Trophoblast cell (in vitro differentiated cells and primary cell): ENCODE measurements around the gene ATP9B.

Experiments
- DNase-seq, 2 donors: peaks; one replicate each; pipeline ENCODE4 v3.0.0-alpha.2; 2016
- H2AFZ ChIP-seq: 2 replicates; pipeline ENCODE4 v1.6.1; 2013; ENCODE audit warnings: low read length, moderate library complexity, mild to moderate bottlenecking; ENCODE audit not compliant: insufficient read depth, poor library complexity
- H2AK5ac ChIP-seq: 2 replicates; pipeline ENCODE4 v1.6.1; 2013; ENCODE audit warnings: mild to moderate bottlenecking, low read length
- H2BK120ac ChIP-seq: 2 replicates; pipeline ENCODE4 v1.6.1; 2013; ENCODE audit warnings: low read length, mild to moderate bottlenecking, moderate library complexity; ENCODE audit not compliant: insufficient read depth, poor library complexity
- H2BK12ac ChIP-seq: 2 replicates; pipeline ENCODE4 v1.6.1; 2013; ENCODE audit warnings: mild to moderate bottlenecking, low read length, moderate library complexity
- H2BK5ac ChIP-seq: 2 replicates; pipeline ENCODE4 v1.6.1; 2013; ENCODE audit warnings: low read length, low read depth, moderate library complexity, mild to moderate bottlenecking; ENCODE audit not compliant: poor library complexity
- H3K14ac ChIP-seq: 2 replicates; pipeline ENCODE4 v1.6.1; 2013; ENCODE audit warnings: mild to moderate bottlenecking, low read length
- H3K18ac ChIP-seq: 2 replicates; pipeline ENCODE4 v1.6.1; 2013; ENCODE audit warnings: mild to moderate bottlenecking, low read length
- H3K23ac ChIP-seq: 2 replicates; pipeline ENCODE4 v1.6.1; 2013; ENCODE audit warnings: low read length
- H3K27ac ChIP-seq: 2 replicates; pipeline ENCODE4 v1.5.1; 2013; ENCODE audit warnings: low read depth, mild to moderate bottlenecking, inconsistent platforms, low read length, moderate library complexity
- H3K27me3 ChIP-seq: 2 replicates; pipeline ENCODE4 v1.6.1; 2013; ENCODE audit warnings: inconsistent platforms, mild to moderate bottlenecking, low read length, moderate library complexity; ENCODE audit not compliant: insufficient read depth
- H3K36me3 ChIP-seq, 2 experiments: 1 replicate in 1 of 2; 2 replicates in 1 of 2; pipeline ENCODE4 v1.6.1; 2013; ENCODE audit warnings: low read length in 2 of 2, mild to moderate bottlenecking in 2 of 2, moderate library complexity in 1 of 2; ENCODE audit not compliant: insufficient read depth in 2 of 2, control insufficient read depth in 1 of 2
- H3K4ac ChIP-seq: 2 replicates; pipeline ENCODE4 v1.6.1; 2013; ENCODE audit warnings: low read depth, mild to moderate bottlenecking, low read length, moderate library complexity
- H3K4me1 ChIP-seq, 2 experiments: 1 replicate in 1 of 2; 2 replicates in 1 of 2; pipeline ENCODE4 v1.6.1; 2013; ENCODE audit warnings: low read length in 2 of 2, mild to moderate bottlenecking in 2 of 2, moderate library complexity in 1 of 2; ENCODE audit not compliant: insufficient read depth in 2 of 2, control insufficient read depth in 1 of 2
- H3K4me2 ChIP-seq: 2 replicates; pipeline ENCODE4 v1.6.1; 2013; ENCODE audit warnings: inconsistent platforms, mild to moderate bottlenecking, low read length, moderate library complexity
- H3K4me3 ChIP-seq: 2 replicates; pipeline ENCODE4 v1.5.1; 2013; ENCODE audit warnings: mild to moderate bottlenecking, low read depth, low read length, inconsistent platforms
- H3K79me1 ChIP-seq: one replicate; pipeline ENCODE4 v1.6.1; 2013; ENCODE audit warnings: low read length
- H3K79me2 ChIP-seq: 2 replicates; pipeline ENCODE4 v1.6.1; 2013; ENCODE audit warnings: low read length, mild to moderate bottlenecking; ENCODE audit not compliant: control insufficient read depth, insufficient read depth, poor library complexity
- H3K9ac ChIP-seq: 2 replicates; pipeline ENCODE4 v1.6.1; 2013; ENCODE audit warnings: mild to moderate bottlenecking, low read length
- H3K9me3 ChIP-seq: 2 replicates; pipeline ENCODE4 v1.6.1; 2013; ENCODE audit warnings: low read depth, mild to moderate bottlenecking, control low read depth, inconsistent platforms, low read length; ENCODE audit not compliant: insufficient read depth
- H4K12ac ChIP-seq: 2 replicates; pipeline ENCODE4 v1.6.1; 2013; ENCODE audit warnings: low read depth, mild to moderate bottlenecking, low read length, moderate library complexity
- H4K8ac ChIP-seq: 2 replicates; pipeline ENCODE4 v1.6.1; 2013; ENCODE audit warnings: low read depth, mild to moderate bottlenecking, low read length, moderate library complexity
- H4K91ac ChIP-seq: one replicate; pipeline ENCODE4 v1.6.1; 2013; ENCODE audit warnings: low read depth, mild to moderate bottlenecking, low read length, moderate library complexity
- WGBS: extraction: QIAGEN DNeasy Blood & Tissue Kit; methylation state at CpG from one replicate; pipeline ENCODE4 v1.1.7; 2013; ENCODE audit warnings: missing lambda C conversion rate; ENCODE audit not compliant: insufficient read length, insufficient coverage; ENCODE audit errors: extremely low coverage; 5-methylcytosine and 5-hydroxymethylcytosine counted together

Gene ATP9B

GRCh38 chr18:79258447-79258846 lies 189.3 kb downstream of the ATP9B start:
- Histone ChIP-seq H2BK12ac (no peak overlapping the region), H2AFZ (no peak overlapping the region), H3K36me3 (peaks cover 0 to 4% of the 10 kb centered on the region in 2 experiments), H3K4me2 (no peak overlapping the region), H2AK5ac (no peak overlapping the region), H3K79me1 (no peaks in the 10 kb centered on the region), H3K4me3 (no peak overlapping the region), H3K79me2 (no peaks in the 10 kb centered on the region), H4K91ac (no peak overlapping the region), H3K27ac (no peak overlapping the region), H3K27me3 (no peaks in the 10 kb centered on the region), H3K4ac (no peak overlapping the region), H3K4me1 (no peaks in the 10 kb centered on the region), H3K9me3 (no peaks in the 10 kb centered on the region), H3K18ac (no peak overlapping the region), H3K14ac (no peak overlapping the region), H3K23ac (no peak overlapping the region), H2BK120ac (no peak overlapping the region), H4K12ac (no peak overlapping the region), H3K9ac (no peak overlapping the region), H2BK5ac (no peak overlapping the region), H4K8ac (no peak overlapping the region)
- no peak for DNase-seq
- no CpG with 5 or more reads among the region's 4 CpGs for whole genome bisulfite sequencing

- H3K18ac ChIP-seq: no peak overlapping the region
- no peak overlapping the region for H3K4me3 ChIP-seq
- H4K8ac ChIP-seq: no peak overlapping the region
- no peak overlapping the region for H3K27ac ChIP-seq
- no peak overlapping the region for H3K9ac ChIP-seq
- H2BK120ac ChIP-seq: no peak overlapping the region
- WGBS: no CpG with 5 or more reads among the region's 2 CpGs
- no peak for DNase-seq
- peaks cover 0 to 4% of the 10 kb centered on the region in 2 experiments for H3K36me3 ChIP-seq
- no peak overlapping the region for H3K4ac ChIP-seq
- no peak overlapping the region for H4K91ac ChIP-seq
- H3K27me3 ChIP-seq: no peaks in the 10 kb centered on the region
- H3K4me1 ChIP-seq: no peaks in the 10 kb centered on the region
- H3K79me1 ChIP-seq: no peaks in the 10 kb centered on the region
- H3K79me2 ChIP-seq: no peaks in the 10 kb centered on the region
- no peak overlapping the region for H2AFZ ChIP-seq
- no peak overlapping the region for H4K12ac ChIP-seq
- H2BK5ac ChIP-seq: no peak overlapping the region
- H3K14ac ChIP-seq: no peak overlapping the region
- H2AK5ac ChIP-seq: no peak overlapping the region
- H2BK12ac ChIP-seq: no peak overlapping the region
- H3K9me3 ChIP-seq: no peaks in the 10 kb centered on the region
- H3K23ac ChIP-seq: no peak overlapping the region
- no peak overlapping the region for H3K4me2 ChIP-seq
Observed at GRCh38 chr18:79259218-79259617, 190.0 kb downstream of the ATP9B start.

GRCh38 chr18:79260023-79260422 lies 190.8 kb downstream of the ATP9B start:
- Histone ChIP-seq H3K9me3 (no peaks in the 10 kb centered on the region), H3K4ac (no peak overlapping the region), H4K8ac (no peak overlapping the region), H3K79me1 (no peaks in the 10 kb centered on the region), H3K4me2 (no peak overlapping the region), H3K9ac (no peak overlapping the region), H3K4me3 (no peak overlapping the region), H2BK120ac (no peak overlapping the region), H3K27ac (no peak overlapping the region), H2BK12ac (no peak overlapping the region), H4K91ac (no peak overlapping the region), H3K36me3 (no peaks in the 10 kb centered on the region), H3K27me3 (no peaks in the 10 kb centered on the region), H3K4me1 (no peaks in the 10 kb centered on the region), H4K12ac (no peak overlapping the region), H2AK5ac (no peak overlapping the region), H3K23ac (no peak overlapping the region), H3K79me2 (no peaks in the 10 kb centered on the region), H2AFZ (no peak overlapping the region), H3K18ac (no peak overlapping the region), H3K14ac (no peak overlapping the region), H2BK5ac (no peak overlapping the region)
- no peak for DNase-seq
- WGBS: no CpG with 5 or more reads among the region's 8 CpGs

- no peaks in the 10 kb centered on the region for H3K79me2 ChIP-seq
- H2BK120ac ChIP-seq: no peak overlapping the region
- no peaks in the 10 kb centered on the region for H3K79me1 ChIP-seq
- H3K36me3 ChIP-seq: no peaks in the 10 kb centered on the region
- no peak overlapping the region for H3K4me3 ChIP-seq
- H3K4me1 ChIP-seq: no peaks in the 10 kb centered on the region
- no peak overlapping the region for H4K8ac ChIP-seq
- no peak overlapping the region for H3K9ac ChIP-seq
- no peak overlapping the region for H2AFZ ChIP-seq
- H3K27me3 ChIP-seq: no peaks in the 10 kb centered on the region
- no CpG with 5 or more reads among the region's 1 CpG for WGBS
- no peak overlapping the region for H4K91ac ChIP-seq
- no peak overlapping the region for H4K12ac ChIP-seq
- no peak for DNase-seq
- H3K14ac ChIP-seq: no peak overlapping the region
- no peak overlapping the region for H3K4me2 ChIP-seq
- H3K23ac ChIP-seq: no peak overlapping the region
- H3K4ac ChIP-seq: no peak overlapping the region
- H3K27ac ChIP-seq: no peak overlapping the region
- H2BK12ac ChIP-seq: no peak overlapping the region
- H2BK5ac ChIP-seq: no peak overlapping the region
- H3K18ac ChIP-seq: no peak overlapping the region
- no peaks in the 10 kb centered on the region for H3K9me3 ChIP-seq
- no peak overlapping the region for H2AK5ac ChIP-seq
Observed at GRCh38 chr18:79260510-79260909, 191.3 kb downstream of the ATP9B start.
